Stimulated activated CD8-positive, alpha-beta memory T cell treated with anti-CD3 and anti-CD28 coated beads, Interleukin-2, amount 100 ng/mL, for 48 hours (primary cell): Measurements from ENCODE around the gene INTS3.
A peak's percentile ranks its signal among the peaks of the same experiment; 100 is the strongest.
"Not testable (repeated sequence)": the region's sequence is repeated elsewhere in the genome, so short reads cannot be mapped to it uniquely, and the experiment has no call there.

Source experiments
- DNase-seq, 2 donors: peaks; one replicate each; pipeline ENCODE4 v3.0.0-alpha.2; 2020; ENCODE audit warnings: low read depth in 2 of 2

Gene INTS3

GRCh38 chr1:153698923-153699714 lies 28.7 kb upstream of the INTS3 start:
- DNase-seq: no peak

DNA sequence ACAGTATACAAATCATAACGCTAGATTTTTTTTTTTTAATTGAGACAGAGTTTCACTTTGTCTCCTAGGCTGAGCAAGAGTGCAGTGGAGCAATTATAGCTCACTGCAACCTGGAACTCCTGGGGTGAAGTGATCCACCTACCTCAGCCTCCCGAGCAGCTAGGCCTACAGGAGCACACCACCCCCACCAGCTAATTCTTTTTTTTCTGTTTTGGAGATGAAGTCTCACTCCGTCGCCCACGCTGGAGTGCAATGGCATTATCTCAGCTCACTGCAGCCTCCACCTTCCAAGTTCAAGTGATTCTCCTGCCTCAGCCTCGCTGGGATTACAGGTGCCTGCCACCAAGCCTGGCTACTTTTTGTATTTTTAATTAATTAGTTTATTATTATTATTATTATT lies 28.1 kb upstream of the INTS3 start:
- no peak for DNase-seq

GRCh38 chr1:153705484-153705883 lies 22.4 kb upstream of the INTS3 start:
- no peak for DNase-seq

GRCh38 chr1:153711026-153711425 lies 16.8 kb upstream of the INTS3 start:
- no peak for DNase-seq

- not testable (repeated sequence) for DNase-seq
Observed at GRCh38 chr1:153716211-153716610, 11.6 kb upstream of the INTS3 start.

GRCh38 chr1:153717330-153717729 lies 10.5 kb upstream of the INTS3 start:
- DNase-seq: no peak

DNA sequence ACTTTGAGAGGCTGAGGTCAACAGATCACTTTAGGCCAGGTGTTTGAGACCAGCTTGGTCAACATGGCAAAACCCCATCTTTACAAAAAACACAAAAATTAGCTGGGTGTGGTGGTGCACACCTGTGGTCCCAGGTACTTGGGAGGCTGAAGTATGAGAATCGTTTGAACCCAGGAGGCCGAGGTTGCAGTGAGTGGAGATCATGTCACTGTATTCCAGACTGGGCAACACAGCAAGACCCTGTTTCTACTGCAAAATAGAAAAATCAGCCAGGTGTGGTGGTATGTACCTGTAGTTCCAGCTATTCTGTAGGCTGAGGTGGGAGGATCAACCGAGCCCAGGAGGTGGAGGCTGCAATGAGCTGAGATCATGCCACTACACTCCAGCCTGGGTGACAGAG lies 4.2 kb upstream of the INTS3 start:
- no peak for DNase-seq

DNA sequence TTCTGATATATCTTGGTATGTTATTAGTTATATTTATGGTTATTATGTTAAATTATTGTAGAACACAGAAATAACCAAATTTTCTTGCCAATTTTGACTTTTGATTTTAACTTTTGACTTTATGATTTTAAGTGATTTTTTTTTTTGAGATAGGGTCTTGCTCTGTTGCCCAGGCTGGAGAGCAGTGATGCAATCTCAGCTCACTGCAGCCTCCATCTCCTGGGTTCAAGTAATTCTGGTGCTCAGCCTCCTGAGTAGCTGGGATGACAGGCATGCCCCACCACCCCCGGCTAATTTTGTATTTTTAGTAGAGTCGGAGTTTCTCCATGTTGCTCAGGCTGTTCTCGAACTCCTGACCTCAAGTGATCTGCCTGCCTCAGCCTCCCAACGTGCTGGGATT lies 3.2 kb upstream of the INTS3 start:
- DNase-seq: not testable (repeated sequence)

GRCh38 chr1:153728305-153729066 lies 636 bp downstream of the INTS3 start:
- DNase-seq: peak; percentile 12 to 13

GRCh38 chr1:153730468-153730988 lies 2.7 kb downstream of the INTS3 start:
- no peak for DNase-seq

GRCh38 chr1:153733970-153734369 lies 6.1 kb downstream of the INTS3 start:
- DNase-seq: no peak

GRCh38 chr1:153734396-153735089 lies 6.7 kb downstream of the INTS3 start:
- DNase-seq: no peak

DNA sequence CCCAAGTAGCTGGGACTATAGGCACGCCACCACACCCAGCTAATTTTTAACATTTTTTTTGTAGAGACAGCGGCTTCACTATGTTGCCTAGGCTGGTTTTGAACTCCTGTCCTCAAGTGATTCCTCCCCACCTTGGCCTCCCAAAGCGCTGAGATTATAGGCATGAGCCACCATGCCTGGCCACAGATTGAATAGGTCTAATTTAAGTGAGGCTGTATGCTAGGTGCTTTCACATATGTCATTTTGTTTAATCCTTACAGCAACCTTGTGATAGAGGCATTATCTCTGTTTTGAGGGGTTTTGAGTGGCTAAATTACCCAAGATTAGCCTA lies 7.2 kb downstream of the INTS3 start:
- DNase-seq: no peak

GRCh38 chr1:153741986-153742385 lies 14.1 kb downstream of the INTS3 start:
- no peak for DNase-seq

DNA sequence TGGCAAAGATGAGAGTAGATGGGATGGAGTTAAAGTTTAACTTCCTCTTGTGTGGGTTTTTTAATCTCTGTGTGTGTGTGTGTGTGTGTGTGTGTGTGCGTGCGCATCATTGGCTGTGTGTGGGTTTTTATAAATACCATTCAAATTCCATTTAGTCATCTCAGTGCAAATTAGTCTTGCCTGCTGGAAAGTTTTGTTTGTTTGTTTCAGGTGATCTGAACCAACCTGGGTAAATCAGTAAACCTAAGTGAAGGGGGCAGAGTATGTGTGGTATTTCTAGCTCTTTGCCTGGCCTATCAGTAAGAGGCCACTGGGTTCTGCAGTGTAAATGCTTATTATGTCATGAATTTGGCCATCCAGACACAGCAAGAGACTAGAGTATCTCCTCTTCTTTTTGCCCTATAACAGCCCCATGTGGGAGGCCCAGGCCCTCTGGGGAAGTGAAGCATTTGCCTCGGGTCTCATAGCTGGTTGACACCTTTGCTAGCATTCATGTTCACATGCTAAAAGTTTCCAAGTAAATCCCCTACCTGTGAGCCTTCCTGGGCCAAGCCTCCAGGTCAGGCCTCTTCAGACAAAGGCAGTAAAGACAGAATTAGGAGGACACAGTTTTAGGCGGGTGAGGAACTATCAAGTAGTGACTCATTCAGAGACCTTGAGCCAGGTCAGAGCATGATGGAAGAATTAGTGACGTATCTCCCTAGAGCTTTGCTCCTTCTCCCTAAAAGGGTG lies 14.7 kb downstream of the INTS3 start:
- DNase-seq: no peak

DNA sequence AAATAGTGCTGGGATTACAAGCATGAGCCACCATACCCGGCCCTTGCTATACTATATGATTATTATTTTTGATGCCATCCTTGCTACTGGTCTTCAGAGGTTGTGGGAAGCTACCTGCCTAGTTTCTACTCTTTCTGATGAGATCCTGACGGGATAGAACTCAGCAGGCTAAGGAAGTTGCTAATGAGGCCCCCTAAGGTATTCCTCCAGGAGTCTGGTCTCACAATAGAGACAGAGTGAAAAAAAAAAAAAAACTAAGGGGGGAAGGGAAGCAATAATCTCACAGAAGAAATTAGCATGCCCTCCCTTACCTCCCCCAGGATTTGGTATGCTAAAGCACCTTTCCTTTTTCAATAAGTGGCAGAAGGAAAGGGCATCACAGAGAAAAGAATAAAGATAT lies 17.6 kb downstream of the INTS3 start:
- DNase-seq: no peak

- DNase-seq: no peak
Observed at GRCh38 chr1:153746174-153746573, 18.3 kb downstream of the INTS3 start.

- no peak for DNase-seq
Observed at GRCh38 chr1:153748903-153749302, 21.1 kb downstream of the INTS3 start.

DNA sequence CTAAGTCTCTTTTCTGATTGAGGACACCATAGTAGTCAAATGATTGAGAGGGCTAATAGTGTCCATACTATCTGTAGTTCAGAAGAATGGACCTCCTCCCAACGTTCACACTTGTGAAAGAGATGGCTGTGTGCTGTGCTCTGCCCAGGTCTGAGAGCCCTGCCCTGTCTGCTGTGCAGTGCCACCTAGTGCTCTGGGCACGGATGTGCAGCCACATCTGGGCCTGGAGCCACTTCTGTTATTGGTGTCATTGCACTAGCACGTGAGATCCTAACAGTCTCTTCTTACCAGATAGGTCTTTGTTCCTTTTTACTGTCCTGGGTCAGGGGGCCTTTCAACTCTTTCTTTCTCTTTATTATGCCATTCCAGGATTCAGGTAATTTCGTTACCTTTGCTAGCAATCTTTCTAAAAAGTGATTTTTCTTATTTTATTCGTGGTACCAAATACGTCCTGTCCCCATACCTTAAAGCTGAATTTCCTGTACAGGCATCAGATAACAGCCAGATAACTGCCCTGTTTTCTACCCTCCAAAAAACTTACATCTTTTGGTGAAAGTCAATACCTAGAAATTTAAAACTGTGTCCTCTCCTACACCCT lies 21.7 kb downstream of the INTS3 start:
- DNase-seq: peak; percentile 61 to 70

DNA sequence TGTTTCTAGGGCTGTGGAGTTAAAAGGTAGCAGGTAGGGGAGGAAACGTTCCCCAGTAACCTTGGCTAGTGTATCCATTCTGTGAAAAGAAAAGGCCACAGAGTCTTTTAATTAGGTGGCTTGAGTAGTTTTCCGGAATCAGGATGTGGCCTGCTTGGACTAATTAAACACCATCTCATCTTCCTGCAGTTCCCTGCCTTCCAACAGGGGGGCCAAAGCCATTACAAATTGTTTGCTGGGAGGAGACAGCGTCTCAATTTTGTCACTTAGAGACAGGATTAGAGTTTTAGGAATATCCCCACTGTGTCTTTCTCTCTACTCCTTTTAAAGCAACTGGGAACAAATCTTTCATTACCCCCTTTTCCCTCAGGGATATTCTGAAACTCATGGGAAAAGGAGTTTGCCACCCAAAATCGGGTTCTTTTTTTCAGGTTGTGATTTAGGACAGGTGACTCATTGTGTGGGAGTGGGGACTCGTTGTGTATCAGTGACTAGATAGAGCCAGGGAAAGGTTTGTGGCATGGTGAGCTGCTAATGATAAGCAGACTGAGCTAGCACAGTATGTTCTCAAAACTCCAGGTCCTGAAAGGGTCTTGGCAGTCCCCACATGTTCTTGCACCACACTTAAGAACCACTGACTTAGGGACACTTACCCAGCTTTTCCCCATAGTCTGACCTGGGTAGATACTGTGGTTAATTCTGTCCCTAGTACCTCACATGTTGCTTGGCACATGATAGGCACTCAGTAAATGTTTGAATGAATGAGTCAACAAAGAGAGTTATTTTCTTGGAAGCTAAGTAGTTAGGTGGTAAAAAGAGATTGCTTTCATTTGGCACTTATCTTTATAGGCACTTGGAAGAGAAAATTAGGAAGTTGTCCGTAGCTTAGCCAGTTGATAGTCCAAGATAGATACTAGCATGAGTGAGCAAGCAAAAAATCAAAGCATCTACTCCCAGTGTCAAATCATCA lies 22.5 kb downstream of the INTS3 start:
- no peak for DNase-seq
